ENCODE measurements around the gene VWF.
A peak's percentile ranks its signal among the peaks of the same experiment; 100 is the strongest.

The VWF gene

GRCh38 chr12:5987573-5987972, 136.9 kb downstream of the VWF start:
- Histone ChIP-seq H3K36me3 (no peaks in the 10 kb centered on the region), H3K9ac (0 out of 22 replicates have a peak overlapping the region, but pooled peaks of 1 of the 11 experiments have one; percentile 14), H3K27me3 (no peaks in the 10 kb centered on the region), H3K4me2 (no peak overlapping the region), H4K20me1 (no peaks in the 10 kb centered on the region), H3K27ac (no peak overlapping the region), H3K9me3 (replicated peaks in 1 of 11) (no peaks in the 10 kb centered on the region), H3K4me1 (no peaks in the 10 kb centered on the region), H3K4me3 (no peak overlapping the region)
- no peak for TF ChIP-seq Cebpa-rat (IDR thresholded peaks at IDR 0.05)

GRCh38 chr12:5985471-5985870, 139.0 kb downstream of the VWF start:
- Histone ChIP-seq H3K9me3 (replicated peaks in 1 of 11) (no peaks in the 10 kb centered on the region; a peak in 1 of 22 replicates), H4K20me1 (no peaks in the 10 kb centered on the region), H3K4me3 (no peak overlapping the region), H3K27me3 (no peaks in the 10 kb centered on the region), H3K36me3 (no peaks in the 10 kb centered on the region), H3K27ac (no peak overlapping the region), H3K4me2 (no peak overlapping the region), H3K4me1 (no peaks in the 10 kb centered on the region), H3K9ac (no peak overlapping the region)
- TF ChIP-seq Cebpa-rat (IDR thresholded peaks at IDR 0.05), result no peak

GRCh38 chr12:5984873-5985272, 139.6 kb downstream of the VWF start:
- Histone ChIP-seq H3K4me3 (no peak overlapping the region), H3K4me2 (no peak overlapping the region), H3K9ac (no peak overlapping the region), H3K4me1 (no peaks in the 10 kb centered on the region), H4K20me1 (no peaks in the 10 kb centered on the region), H3K27me3 (no peaks in the 10 kb centered on the region), H3K36me3 (no peaks in the 10 kb centered on the region), H3K27ac (no peak overlapping the region), H3K9me3 (replicated peaks in 1 of 11) (no peaks in the 10 kb centered on the region; a peak in 1 of 22 replicates)
- TF ChIP-seq Cebpa-rat (IDR thresholded peaks at IDR 0.05), result no peak

GRCh38 chr12:5982106-5982505, 142.4 kb downstream of the VWF start:
- no peaks in the 10 kb centered on the region for H3K36me3 ChIP-seq
- H3K27ac ChIP-seq, result no peak overlapping the region
- no peaks in the 10 kb centered on the region for H4K20me1 ChIP-seq
- H3K4me3 ChIP-seq, result no peak overlapping the region
- no peak for TF ChIP-seq Cebpa-rat (IDR thresholded peaks at IDR 0.05)
- H3K4me2 ChIP-seq, result no peak overlapping the region
- peaks cover 0 to 10% (median 5%) of the 10 kb centered on the region in 11 experiments; a peak in 6 of 22 replicates for H3K9me3 ChIP-seq (replicated peaks in 1 of 11)
- H3K4me1 ChIP-seq, result no peaks in the 10 kb centered on the region
- H3K9ac ChIP-seq, result no peak overlapping the region
- no peaks in the 10 kb centered on the region for H3K27me3 ChIP-seq

GRCh38 chr12:5977556-5977955, 146.9 kb downstream of the VWF start:
- peaks cover 0 to 10% (median 3%) of the 10 kb centered on the region in 10 experiments; a peak in 7 of 20 replicates for H3K4me1 ChIP-seq

GRCh38 chr12:5976711-5977110, 147.8 kb downstream of the VWF start:
- no peak for TF ChIP-seq Cebpa-rat (IDR thresholded peaks at IDR 0.05)
- H3K4me3 ChIP-seq, result no peak overlapping the region
- peaks cover 0 to 10% (median 5%) of the 10 kb centered on the region in 11 experiments; a peak in 6 of 22 replicates for H3K9me3 ChIP-seq (replicated peaks in 1 of 11)
- peaks cover 0 to 10% (median 3%) of the 10 kb centered on the region in 10 experiments; a peak in 7 of 20 replicates for H3K4me1 ChIP-seq
- no peaks in the 10 kb centered on the region for H3K27me3 ChIP-seq
- no peaks in the 10 kb centered on the region for H4K20me1 ChIP-seq
- H3K4me2 ChIP-seq, result no peak overlapping the region
- no peaks in the 10 kb centered on the region for H3K36me3 ChIP-seq
- no peak overlapping the region for H3K27ac ChIP-seq
- no peak overlapping the region for H3K9ac ChIP-seq

More at GRCh38 chr12:5977556-5977955, 146.9 kb downstream of the VWF start:
- Histone ChIP-seq H3K9me3 (replicated peaks in 1 of 11) (peaks cover 0 to 10% (median 5%) of the 10 kb centered on the region in 11 experiments; a peak in 6 of 22 replicates), H3K4me2 (no peak overlapping the region), H3K27ac (no peak overlapping the region), H4K20me1 (no peaks in the 10 kb centered on the region), H3K9ac (no peak overlapping the region), H3K4me3 (no peak overlapping the region), H3K27me3 (no peaks in the 10 kb centered on the region), H3K36me3 (no peaks in the 10 kb centered on the region)
- no peak for TF ChIP-seq Cebpa-rat (IDR thresholded peaks at IDR 0.05)

- Histone ChIP-seq H3K27me3 (no peaks in the 10 kb centered on the region), H4K20me1 (no peaks in the 10 kb centered on the region), H3K4me1 (peaks cover 0 to 10% (median 3%) of the 10 kb centered on the region in 10 experiments; a peak in 7 of 20 replicates), H3K9me3 (replicated peaks in 1 of 11) (peaks cover 0 to 10% (median 5%) of the 10 kb centered on the region in 11 experiments; a peak in 6 of 22 replicates), H3K9ac (no peak overlapping the region), H3K4me3 (no peak overlapping the region), H3K4me2 (no peak overlapping the region), H3K27ac (no peak overlapping the region), H3K36me3 (no peaks in the 10 kb centered on the region)
- TF ChIP-seq Cebpa-rat (IDR thresholded peaks at IDR 0.05), result no peak
These were observed 148.3 kb downstream of the VWF start for GRCh38 chr12:5976196-5976595.

- no peak overlapping the region for H3K9ac ChIP-seq
- H3K9me3 ChIP-seq (replicated peaks in 1 of 11), result 0 out of 22 replicates have a peak, but pooled peaks cover 0 to under 1% (median 0%) of the 10 kb centered on the region in 11 experiments
- no peak overlapping the region for H3K27ac ChIP-seq
- no peaks in the 10 kb centered on the region for H4K20me1 ChIP-seq
- no peak overlapping the region for H3K4me3 ChIP-seq
- H3K36me3 ChIP-seq, result no peaks in the 10 kb centered on the region
- H3K4me1 ChIP-seq, result peaks cover 0 to 10% (median 3%) of the 10 kb centered on the region in 10 experiments; a peak in 7 of 20 replicates
- H3K27me3 ChIP-seq, result no peaks in the 10 kb centered on the region
- TF ChIP-seq Cebpa-rat (IDR thresholded peaks at IDR 0.05), result no peak
- H3K4me2 ChIP-seq, result peak overlapping the region in 5 of 11 experiments; percentile 13 to 26 (median 19); a peak in 7 of 22 replicates
These were observed 150.9 kb downstream of the VWF start for GRCh38 chr12:5973461-5974115.

GRCh38 chr12:5972387-5972786, 152.1 kb downstream of the VWF start:
- H3K9me3 ChIP-seq (replicated peaks in 1 of 11), result no peaks in the 10 kb centered on the region
- H3K4me1 ChIP-seq, result peaks cover 0 to 10% (median 3%) of the 10 kb centered on the region in 10 experiments; a peak in 7 of 20 replicates
- H4K20me1 ChIP-seq, result no peaks in the 10 kb centered on the region
- no peak overlapping the region for H3K4me3 ChIP-seq
- no peaks in the 10 kb centered on the region for H3K27me3 ChIP-seq
- no peak overlapping the region for H3K4me2 ChIP-seq
- no peak for TF ChIP-seq Cebpa-rat (IDR thresholded peaks at IDR 0.05)
- H3K9ac ChIP-seq, result no peak overlapping the region
- H3K27ac ChIP-seq, result no peak overlapping the region
- H3K36me3 ChIP-seq, result no peaks in the 10 kb centered on the region

Data from BLaER1 treated with 17β-estradiol and CSF1 and Interleukin-3, amounts not matched to agents 10 nM and 100 nM (cell line).